Measurements from ENCODE around the gene TMCC3. TPM values are rescaled to one million over a fixed set of nuclear protein-coding genes. Genes with fewer than 3 reads are reported as not detected.

The TMCC3 gene
- total RNA-seq, 1 experiment from 2014 or later, result 19.9 TPM

DNA sequence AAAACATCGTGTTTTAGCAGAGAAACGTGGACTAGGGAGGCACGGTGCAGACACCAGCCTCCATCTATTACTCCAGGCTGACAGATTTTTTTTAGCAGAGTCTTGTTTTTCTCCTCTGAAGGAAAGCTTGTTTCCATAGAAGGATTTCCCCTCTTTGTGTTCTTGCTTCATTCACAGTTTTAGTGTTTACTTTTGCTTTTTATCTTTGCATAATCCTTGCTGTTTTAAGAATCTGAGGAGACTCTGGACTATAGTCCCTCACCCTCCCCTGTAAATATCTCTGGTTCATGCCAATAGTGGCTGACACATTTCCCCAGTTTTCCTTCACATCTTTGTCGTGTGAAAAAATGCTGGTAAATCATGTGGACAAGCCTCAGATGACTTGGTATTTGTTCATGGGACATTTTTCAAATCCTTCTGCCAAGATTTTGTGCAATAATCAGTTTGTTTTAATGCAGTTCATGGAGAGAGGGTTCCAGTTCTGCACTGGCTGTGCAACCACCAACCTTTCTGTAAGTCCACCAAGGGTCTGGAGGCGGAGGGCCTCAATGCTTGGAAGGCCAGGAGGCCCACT is 39.9 kb upstream of the TMCC3 start:
- Histone ChIP-seq H3F3A (ENCODE audit: insufficient read depth, low read depth) (peaks cover 13% of the 10 kb centered on the region; the same call in 1 of the 2 replicates), H3K36me3 (ENCODE audit: low read depth) (no peaks in the 10 kb centered on the region), H3K4me2 (no peak overlapping the region), H3K4me3 (no peak overlapping the region), H4K20me1 (ENCODE audit: insufficient read depth) (no peaks in the 10 kb centered on the region), H2AFZ (no peak overlapping the region), H3K4me1 (replicated peaks; ENCODE audit: insufficient read depth) (peaks cover 29% of the 10 kb centered on the region), H3K27ac (no peak overlapping the region), H3K79me2 (ENCODE audit: low read depth) (no peaks in the 10 kb centered on the region), H3K27me3 (ENCODE audit: insufficient read depth, low read depth) (no peaks in the 10 kb centered on the region), H3K9me3 (ENCODE audit: insufficient read depth, low read depth) (no peaks in the 10 kb centered on the region), H3K9me2 (ENCODE audit: insufficient read depth) (no peaks in the 10 kb centered on the region)
- no peak for DNase-seq
- ChIA-PET CTCF (no interaction called here), POLR2A (ENCODE audit: unreplicated experiment) (no interaction called here)
- intact Hi-C loops (cut with micrococcal nuclease; ENCODE audit: unreplicated experiment), result no loop called here
- TF ChIP-seq, protein P1, sequence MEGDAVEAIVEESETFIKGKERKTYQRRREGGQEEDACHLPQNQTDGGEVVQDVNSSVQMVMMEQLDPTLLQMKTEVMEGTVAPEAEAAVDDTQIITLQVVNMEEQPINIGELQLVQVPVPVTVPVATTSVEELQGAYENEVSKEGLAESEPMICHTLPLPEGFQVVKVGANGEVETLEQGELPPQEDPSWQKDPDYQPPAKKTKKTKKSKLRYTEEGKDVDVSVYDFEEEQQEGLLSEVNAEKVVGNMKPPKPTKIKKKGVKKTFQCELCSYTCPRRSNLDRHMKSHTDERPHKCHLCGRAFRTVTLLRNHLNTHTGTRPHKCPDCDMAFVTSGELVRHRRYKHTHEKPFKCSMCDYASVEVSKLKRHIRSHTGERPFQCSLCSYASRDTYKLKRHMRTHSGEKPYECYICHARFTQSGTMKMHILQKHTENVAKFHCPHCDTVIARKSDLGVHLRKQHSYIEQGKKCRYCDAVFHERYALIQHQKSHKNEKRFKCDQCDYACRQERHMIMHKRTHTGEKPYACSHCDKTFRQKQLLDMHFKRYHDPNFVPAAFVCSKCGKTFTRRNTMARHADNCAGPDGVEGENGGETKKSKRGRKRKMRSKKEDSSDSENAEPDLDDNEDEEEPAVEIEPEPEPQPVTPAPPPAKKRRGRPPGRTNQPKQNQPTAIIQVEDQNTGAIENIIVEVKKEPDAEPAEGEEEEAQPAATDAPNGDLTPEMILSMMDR (conservative IDR thresholded peaks at IDR 0.05), result no peak
- TF ChIP-seq EZH2 (IDR thresholded peaks at IDR 0.05; ENCODE audit: low read depth), result no peak
- BruUV-seq (replicated peaks), result no TSS peak

DNA sequence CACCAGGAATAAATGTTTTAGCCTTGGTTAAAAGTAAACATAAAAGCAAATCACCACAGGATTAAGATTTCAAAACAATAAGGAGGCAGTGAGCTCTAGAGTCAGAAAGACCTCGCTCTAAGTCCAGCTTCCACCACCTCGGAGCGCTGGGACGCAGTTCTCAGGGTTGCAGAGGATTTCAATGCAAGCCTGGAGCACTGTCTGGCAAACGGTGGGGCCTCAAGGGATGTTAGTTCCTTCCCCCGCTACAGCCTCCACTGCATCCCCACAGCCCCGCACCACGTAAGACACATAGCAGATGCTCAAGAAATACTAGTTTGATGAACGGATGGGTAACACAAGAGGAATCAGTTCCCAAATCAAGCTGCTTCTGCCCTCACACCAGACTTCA is 39.3 kb upstream of the TMCC3 start:
- H3K27me3 ChIP-seq (ENCODE audit: insufficient read depth, low read depth), result no peaks in the 10 kb centered on the region
- no peaks in the 10 kb centered on the region for H3K36me3 ChIP-seq (ENCODE audit: low read depth)
- no peaks in the 10 kb centered on the region for H3K9me3 ChIP-seq (ENCODE audit: insufficient read depth, low read depth)
- H3K79me2 ChIP-seq (ENCODE audit: low read depth), result no peaks in the 10 kb centered on the region
- H3F3A ChIP-seq (ENCODE audit: insufficient read depth, low read depth), result peaks cover 13% of the 10 kb centered on the region; the same call in 1 of the 2 replicates
- H3K4me3 ChIP-seq, result no peak overlapping the region
- H3K9me2 ChIP-seq (ENCODE audit: insufficient read depth), result no peaks in the 10 kb centered on the region
- H2AFZ ChIP-seq, result no peak overlapping the region
- TF ChIP-seq, protein P1 (conservative IDR thresholded peaks at IDR 0.05), result no peak
- TF ChIP-seq EZH2 (IDR thresholded peaks at IDR 0.05; ENCODE audit: low read depth), result no peak
- no TSS peak for BruUV-seq (replicated peaks)
- DNase-seq, result no peak
- intact Hi-C loops (cut with micrococcal nuclease; ENCODE audit: unreplicated experiment), result no loop called here
- CTCF ChIA-PET, result no interaction called here
- H3K4me2 ChIP-seq, result no peak overlapping the region
- H4K20me1 ChIP-seq (ENCODE audit: insufficient read depth), result no peaks in the 10 kb centered on the region
- POLR2A ChIA-PET (ENCODE audit: unreplicated experiment), result no interaction called here
- peaks cover 29% of the 10 kb centered on the region for H3K4me1 ChIP-seq (replicated peaks; ENCODE audit: insufficient read depth)
- H3K27ac ChIP-seq, result no peak overlapping the region

DNA sequence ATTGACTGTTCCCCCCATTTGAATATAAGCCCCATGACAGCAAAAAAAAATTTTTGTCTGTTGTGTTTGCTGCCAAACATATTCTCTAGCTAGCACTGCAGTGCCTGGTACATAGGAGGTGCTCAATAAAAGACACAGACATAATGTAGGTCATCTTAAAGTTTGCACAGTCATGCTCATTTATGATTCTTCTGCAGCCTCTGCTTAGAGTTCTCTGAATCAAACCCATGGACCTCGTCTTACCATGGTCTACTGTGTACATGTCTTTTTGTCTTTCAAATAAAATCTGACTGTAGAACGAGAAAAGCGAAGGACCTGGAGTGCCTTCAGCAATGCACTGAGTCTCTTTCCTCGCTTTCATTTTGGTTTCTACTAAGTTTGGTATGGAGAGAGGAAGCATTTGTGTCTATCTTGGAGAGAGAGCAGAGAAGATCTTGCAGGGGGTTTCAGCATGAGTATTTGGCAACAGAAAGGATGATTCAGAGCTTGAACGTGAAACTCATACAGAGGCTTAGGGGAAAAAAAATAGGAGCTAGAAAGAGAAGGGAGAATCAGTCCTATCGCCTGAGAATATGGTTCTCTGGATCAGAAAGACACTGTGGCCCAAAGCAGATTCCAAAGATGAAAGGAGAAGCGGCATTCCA is 38.8 kb upstream of the TMCC3 start:
- Histone ChIP-seq H3K27me3 (ENCODE audit: insufficient read depth, low read depth) (no peaks in the 10 kb centered on the region), H3K9me3 (ENCODE audit: insufficient read depth, low read depth) (no peaks in the 10 kb centered on the region), H3K79me2 (ENCODE audit: low read depth) (no peaks in the 10 kb centered on the region), H3F3A (ENCODE audit: insufficient read depth, low read depth) (peaks cover 13% of the 10 kb centered on the region; the same call in 1 of the 2 replicates), H3K9me2 (ENCODE audit: insufficient read depth) (no peaks in the 10 kb centered on the region), H2AFZ (no peak overlapping the region), H3K27ac (no peak overlapping the region), H3K4me3 (no peak overlapping the region), H4K20me1 (ENCODE audit: insufficient read depth) (no peaks in the 10 kb centered on the region), H3K36me3 (ENCODE audit: low read depth) (no peaks in the 10 kb centered on the region), H3K4me2 (no peak overlapping the region), H3K4me1 (replicated peaks; ENCODE audit: insufficient read depth) (peaks cover 29% of the 10 kb centered on the region)
- ChIA-PET POLR2A (ENCODE audit: unreplicated experiment) (no interaction called here), CTCF (no interaction called here)
- TF ChIP-seq, protein P1 (conservative IDR thresholded peaks at IDR 0.05), result no peak
- TF ChIP-seq EZH2 (IDR thresholded peaks at IDR 0.05; ENCODE audit: low read depth), result no peak
- intact Hi-C loops (cut with micrococcal nuclease; ENCODE audit: unreplicated experiment), result no loop called here
- DNase-seq, result no peak
- BruUV-seq (replicated peaks), result no TSS peak
